Stimulated activated CD4-positive, alpha-beta T cell treated with anti-CD3 and anti-CD28 coated beads, Interleukin-1b, Interleukin-23, amount 100 ng/mL, for 1 hour (primary cell): ENCODE measurements around the gene CLSTN2.

Experiments
- DNase-seq, 2 donors: peaks; one replicate each; pipeline ENCODE4 v3.0.0-alpha.2; 2020; ENCODE audit warnings: low read depth in 2 of 2

The CLSTN2 gene

GRCh38 chr3:140378571-140379340 lies 443.8 kb downstream of the CLSTN2 start:
- DNase-seq = no peak

- DNase-seq = no peak
These were observed 449.2 kb downstream of the CLSTN2 start for GRCh38 chr3:140384028-140384771.

GRCh38 chr3:140384876-140385275 lies 449.9 kb downstream of the CLSTN2 start:
- no peak for DNase-seq

GRCh38 chr3:140386357-140387100 lies 451.5 kb downstream of the CLSTN2 start:
- no peak for DNase-seq

GRCh38 chr3:140387244-140387643 lies 452.3 kb downstream of the CLSTN2 start:
- no peak for DNase-seq

- no peak for DNase-seq
These were observed 453.4 kb downstream of the CLSTN2 start for GRCh38 chr3:140388202-140388922.

GRCh38 chr3:140391061-140391460 lies 456.1 kb downstream of the CLSTN2 start:
- no peak for DNase-seq

GRCh38 chr3:140394488-140395133 lies 459.6 kb downstream of the CLSTN2 start:
- DNase-seq = no peak

- no peak for DNase-seq
These were observed 460.4 kb downstream of the CLSTN2 start for GRCh38 chr3:140395134-140396075.

GRCh38 chr3:140396110-140396509 lies 461.1 kb downstream of the CLSTN2 start:
- no peak for DNase-seq

GRCh38 chr3:140397847-140398246 lies 462.9 kb downstream of the CLSTN2 start:
- DNase-seq = no peak

- DNase-seq = no peak
These were observed 463.4 kb downstream of the CLSTN2 start for GRCh38 chr3:140398387-140398786.

GRCh38 chr3:140399871-140400270 lies 464.9 kb downstream of the CLSTN2 start:
- no peak for DNase-seq

- no peak for DNase-seq
These were observed 468.1 kb downstream of the CLSTN2 start for GRCh38 chr3:140403079-140403478.

- DNase-seq = no peak
These were observed 468.6 kb downstream of the CLSTN2 start for GRCh38 chr3:140403608-140404007.

GRCh38 chr3:140406655-140407054 lies 471.7 kb downstream of the CLSTN2 start:
- no peak for DNase-seq

GRCh38 chr3:140408252-140408651 lies 473.3 kb downstream of the CLSTN2 start:
- no peak for DNase-seq

- DNase-seq = no peak
These were observed 481.7 kb downstream of the CLSTN2 start for GRCh38 chr3:140416666-140417065.

GRCh38 chr3:140420621-140421357 lies 485.8 kb downstream of the CLSTN2 start:
- DNase-seq = no peak
